ENCODE results near the gene ZNF136. TPM values are rescaled to one million over a fixed set of nuclear protein-coding genes. Genes with fewer than 3 reads are reported as not detected.

Gene ZNF136
- total and polyA plus RNA-seq, 2 experiments from 2014 or later: 5.6 to 6.7 TPM

- Mint-ChIP-seq H3K27me3 (ENCODE audit: insufficient read depth, low read depth, poor library complexity) (peaks cover 1% of the 10 kb centered on the region), H3K9me3 (peaks cover 95% of the 10 kb centered on the region), H3K27ac (no peak overlapping the region), H3K4me1 (no peaks in the 10 kb centered on the region), H3K36me3 (ENCODE audit: low read depth) (peaks cover 51% of the 10 kb centered on the region), H3K4me3 (no peak overlapping the region)
- DNase-seq (ENCODE audit: low spot score): no peak
- Histone ChIP-seq H3F3A (replicated peaks; ENCODE audit: low read depth) (no peaks in the 10 kb centered on the region), H4K20me1 (replicated peaks; ENCODE audit: insufficient read depth) (no peaks in the 10 kb centered on the region), H2AFZ (no peak overlapping the region), H3K4me1 (ENCODE audit: insufficient read depth) (peaks cover 16% of the 10 kb centered on the region; the same call in 1 of the 2 replicates), H3K27me3 (ENCODE audit: insufficient read depth) (no peaks in the 10 kb centered on the region), H3K27ac (ENCODE audit: low read depth) (peak overlapping the region; percentile 42; the same call in 1 of the 2 replicates), H3K4me2 (peak overlapping the region; percentile 53; the same call in 1 of the 2 replicates), H3K79me2 (replicated peaks; ENCODE audit: insufficient read depth) (no peaks in the 10 kb centered on the region; the same call in 1 of the 2 replicates), H3K36me3 (ENCODE audit: insufficient read depth) (no peaks in the 10 kb centered on the region; the same call in 1 of the 2 replicates), H3K9me2 (ENCODE audit: insufficient read depth) (no peaks in the 10 kb centered on the region), H3K4me3 (no peak overlapping the region)
- TF ChIP-seq EZH2phosphoT487 (IDR thresholded peaks at IDR 0.05; ENCODE audit: unreplicated experiment): no peak
- no peak for TF ChIP-seq EZH2 (IDR thresholded peaks at IDR 0.05; ENCODE audit: low read depth, unreplicated experiment)
- no peak for TF ChIP-seq ZNF114 (CRISPR knock-in tag; IDR thresholded peaks at IDR 0.05)
- no peak for TF ChIP-seq STAT1 (IDR thresholded peaks at IDR 0.05; ENCODE audit: unreplicated experiment)
- no peak for ATAC-seq
Measured at GRCh38 chr19:12230751-12231733, 68.1 kb downstream of the ZNF136 start.

DNA sequence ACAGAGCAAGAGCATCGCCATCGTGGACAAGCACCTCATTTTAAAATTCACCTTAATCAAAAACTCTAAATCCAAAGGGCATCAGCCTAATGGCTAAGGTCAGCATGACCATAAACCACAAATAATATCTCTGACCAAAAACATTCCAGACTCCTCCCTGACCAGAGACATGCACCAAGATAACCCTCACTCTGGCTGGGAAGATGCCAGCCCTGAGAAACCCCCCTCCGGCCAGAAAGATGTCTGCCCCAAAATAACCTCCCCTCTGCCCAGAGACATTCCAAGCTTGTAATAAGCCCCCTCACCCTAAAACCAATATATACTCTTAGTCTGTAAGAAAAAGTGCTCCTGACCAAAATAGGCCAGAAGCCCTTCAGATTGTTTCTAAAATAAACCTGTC lies 70.1 kb downstream of the ZNF136 start:
- Histone ChIP-seq H3K4me1 (ENCODE audit: insufficient read depth) (peaks cover 16% of the 10 kb centered on the region; the same call in 1 of the 2 replicates), H4K20me1 (replicated peaks; ENCODE audit: insufficient read depth) (no peaks in the 10 kb centered on the region), H3K36me3 (ENCODE audit: insufficient read depth) (no peaks in the 10 kb centered on the region; the same call in 1 of the 2 replicates), H3K9me2 (ENCODE audit: insufficient read depth) (no peaks in the 10 kb centered on the region), H3K79me2 (replicated peaks; ENCODE audit: insufficient read depth) (no peaks in the 10 kb centered on the region), H3K27ac (ENCODE audit: low read depth) (no peak overlapping the region), H3K4me2 (no peak overlapping the region), H3F3A (replicated peaks; ENCODE audit: low read depth) (no peaks in the 10 kb centered on the region), H3K27me3 (ENCODE audit: insufficient read depth) (no peaks in the 10 kb centered on the region), H2AFZ (no peak overlapping the region), H3K4me3 (no peak overlapping the region)
- DNase-seq (ENCODE audit: low spot score) (no peak), ATAC-seq (no peak)
- H3K36me3 Mint-ChIP-seq (ENCODE audit: low read depth): peaks cover 63% of the 10 kb centered on the region
- H3K27ac Mint-ChIP-seq: no peak overlapping the region
- H3K27me3 Mint-ChIP-seq (ENCODE audit: insufficient read depth, low read depth, poor library complexity): peaks cover 1% of the 10 kb centered on the region
- no peak overlapping the region for H3K4me3 Mint-ChIP-seq
- H3K9me3 Mint-ChIP-seq: peaks cover 94% of the 10 kb centered on the region
- H3K4me1 Mint-ChIP-seq: no peaks in the 10 kb centered on the region
- TF ChIP-seq POLR2AphosphoS5 (IDR thresholded peaks at IDR 0.05; ENCODE audit: low read depth) (no peak), JUNB (IDR thresholded peaks at IDR 0.05; ENCODE audit: unreplicated experiment) (no peak), NANOG (IDR thresholded peaks at IDR 0.05; ENCODE audit: borderline replicate concordance) (no peak), EZH2 (IDR thresholded peaks at IDR 0.05; ENCODE audit: low read depth, unreplicated experiment) (no peak), REST (IDR thresholded peaks at IDR 0.05; ENCODE audit: unreplicated experiment) (no peak), EZH2phosphoT487 (IDR thresholded peaks at IDR 0.05; ENCODE audit: unreplicated experiment) (no peak), STAT1 (IDR thresholded peaks at IDR 0.05; ENCODE audit: unreplicated experiment) (no peak), ZNF114 (CRISPR knock-in tag; IDR thresholded peaks at IDR 0.05) (no peak), CREB1 (CRISPR knock-in tag; IDR thresholded peaks at IDR 0.05; ENCODE audit: low read depth) (no peak), ZNF331 (CRISPR knock-in tag; IDR thresholded peaks at IDR 0.05; ENCODE audit: low read depth) (no peak)
- TF ChIP-seq, protein P1, sequence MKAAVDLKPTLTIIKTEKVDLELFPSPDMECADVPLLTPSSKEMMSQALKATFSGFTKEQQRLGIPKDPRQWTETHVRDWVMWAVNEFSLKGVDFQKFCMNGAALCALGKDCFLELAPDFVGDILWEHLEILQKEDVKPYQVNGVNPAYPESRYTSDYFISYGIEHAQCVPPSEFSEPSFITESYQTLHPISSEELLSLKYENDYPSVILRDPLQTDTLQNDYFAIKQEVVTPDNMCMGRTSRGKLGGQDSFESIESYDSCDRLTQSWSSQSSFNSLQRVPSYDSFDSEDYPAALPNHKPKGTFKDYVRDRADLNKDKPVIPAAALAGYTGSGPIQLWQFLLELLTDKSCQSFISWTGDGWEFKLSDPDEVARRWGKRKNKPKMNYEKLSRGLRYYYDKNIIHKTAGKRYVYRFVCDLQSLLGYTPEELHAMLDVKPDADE (IDR thresholded peaks at IDR 0.05): no peak

Data from GM23338 (cell line).